ENCODE results near the gene TBC1D1. TPM values are rescaled to one million over a fixed set of nuclear protein-coding genes. Genes with fewer than 3 reads are reported as not detected.

Gene TBC1D1
- polyA plus RNA-seq, 1 experiment = 50.7 TPM

DNA sequence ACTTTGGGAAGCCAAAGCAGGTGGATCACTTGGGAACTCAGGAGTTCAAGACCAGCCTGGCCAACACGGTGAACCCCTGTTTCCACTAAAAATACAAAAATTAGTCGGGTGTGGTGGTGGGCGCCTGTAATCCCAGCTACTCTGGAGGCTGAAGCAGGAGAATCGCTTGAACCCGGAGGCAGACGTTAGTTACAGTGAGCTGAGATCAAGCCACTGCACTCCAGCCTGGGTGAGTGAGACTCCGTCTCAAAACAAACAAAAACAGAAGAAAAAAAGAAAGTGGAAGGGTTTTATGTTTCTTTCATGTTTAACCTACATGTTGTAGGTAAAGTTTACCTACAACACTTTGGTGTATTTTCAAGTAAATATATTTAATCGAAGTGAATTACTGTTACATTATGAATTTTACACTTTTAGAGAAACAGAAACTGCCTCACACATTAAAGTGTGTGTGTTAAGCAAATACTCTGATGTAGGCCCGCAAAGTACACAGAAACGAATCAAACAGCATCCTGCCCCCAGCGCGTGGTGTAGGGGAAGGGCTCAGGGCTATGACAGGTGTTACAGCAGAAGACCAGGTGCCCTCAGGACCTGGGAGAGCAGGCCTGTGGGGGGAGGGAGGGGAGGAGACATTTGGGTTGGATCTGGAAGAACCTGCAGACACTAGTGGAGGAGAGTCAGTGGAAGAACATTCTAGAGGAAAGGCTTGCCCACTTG is 108.3 kb downstream of the TBC1D1 start:
- no peak for DNase-seq (ENCODE audit: low read depth, low spot score)
- CTCF ChIA-PET = no interaction called here
- H3K27ac ChIP-seq (ENCODE audit: low read depth, low read length) = no peak overlapping the region
- no peaks in the 10 kb centered on the region for H3K27me3 ChIP-seq (ENCODE audit: control insufficient read depth, insufficient read depth, low read length)
- H3K9me3 ChIP-seq (ENCODE audit: control insufficient read depth, insufficient read depth, low read length) = no peaks in the 10 kb centered on the region
- H3K4me3 ChIP-seq (ENCODE audit: low read depth, low read length) = no peak overlapping the region
- TF ChIP-seq, protein P1, sequence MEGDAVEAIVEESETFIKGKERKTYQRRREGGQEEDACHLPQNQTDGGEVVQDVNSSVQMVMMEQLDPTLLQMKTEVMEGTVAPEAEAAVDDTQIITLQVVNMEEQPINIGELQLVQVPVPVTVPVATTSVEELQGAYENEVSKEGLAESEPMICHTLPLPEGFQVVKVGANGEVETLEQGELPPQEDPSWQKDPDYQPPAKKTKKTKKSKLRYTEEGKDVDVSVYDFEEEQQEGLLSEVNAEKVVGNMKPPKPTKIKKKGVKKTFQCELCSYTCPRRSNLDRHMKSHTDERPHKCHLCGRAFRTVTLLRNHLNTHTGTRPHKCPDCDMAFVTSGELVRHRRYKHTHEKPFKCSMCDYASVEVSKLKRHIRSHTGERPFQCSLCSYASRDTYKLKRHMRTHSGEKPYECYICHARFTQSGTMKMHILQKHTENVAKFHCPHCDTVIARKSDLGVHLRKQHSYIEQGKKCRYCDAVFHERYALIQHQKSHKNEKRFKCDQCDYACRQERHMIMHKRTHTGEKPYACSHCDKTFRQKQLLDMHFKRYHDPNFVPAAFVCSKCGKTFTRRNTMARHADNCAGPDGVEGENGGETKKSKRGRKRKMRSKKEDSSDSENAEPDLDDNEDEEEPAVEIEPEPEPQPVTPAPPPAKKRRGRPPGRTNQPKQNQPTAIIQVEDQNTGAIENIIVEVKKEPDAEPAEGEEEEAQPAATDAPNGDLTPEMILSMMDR (IDR thresholded peaks at IDR 0.05; ENCODE audit: low read depth, low read length) = no peak
- POLR2A ChIA-PET = no interaction called here

DNA sequence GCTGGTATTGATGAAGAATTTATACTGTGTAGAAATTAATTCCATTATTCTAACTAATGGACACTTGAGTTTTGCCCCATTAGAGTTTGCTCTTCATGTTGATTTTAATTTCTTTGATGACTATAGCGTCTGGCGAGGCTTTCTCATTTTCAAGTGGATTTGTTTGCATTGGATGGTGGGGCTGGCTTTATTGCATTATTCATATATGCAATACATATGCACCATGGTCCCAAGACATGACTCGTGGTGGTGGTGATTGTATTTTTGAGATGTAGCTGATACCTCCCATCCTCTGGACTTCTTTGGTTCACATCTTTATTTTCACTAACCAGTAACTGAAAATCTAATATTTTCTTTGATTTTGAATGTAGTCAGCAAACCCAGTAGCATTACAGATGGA is 109.1 kb downstream of the TBC1D1 start:
- H3K4me3 ChIP-seq (ENCODE audit: low read depth, low read length) = no peak overlapping the region
- no peak overlapping the region for H3K27ac ChIP-seq (ENCODE audit: low read depth, low read length)
- no peak for DNase-seq (ENCODE audit: low read depth, low spot score)
- ChIA-PET POLR2A (no interaction called here), CTCF (no interaction called here)
- TF ChIP-seq, protein P1 (IDR thresholded peaks at IDR 0.05; ENCODE audit: low read depth, low read length) = no peak
- H3K27me3 ChIP-seq (ENCODE audit: control insufficient read depth, insufficient read depth, low read length) = no peaks in the 10 kb centered on the region
- H3K9me3 ChIP-seq (ENCODE audit: control insufficient read depth, insufficient read depth, low read length) = no peaks in the 10 kb centered on the region

DNA sequence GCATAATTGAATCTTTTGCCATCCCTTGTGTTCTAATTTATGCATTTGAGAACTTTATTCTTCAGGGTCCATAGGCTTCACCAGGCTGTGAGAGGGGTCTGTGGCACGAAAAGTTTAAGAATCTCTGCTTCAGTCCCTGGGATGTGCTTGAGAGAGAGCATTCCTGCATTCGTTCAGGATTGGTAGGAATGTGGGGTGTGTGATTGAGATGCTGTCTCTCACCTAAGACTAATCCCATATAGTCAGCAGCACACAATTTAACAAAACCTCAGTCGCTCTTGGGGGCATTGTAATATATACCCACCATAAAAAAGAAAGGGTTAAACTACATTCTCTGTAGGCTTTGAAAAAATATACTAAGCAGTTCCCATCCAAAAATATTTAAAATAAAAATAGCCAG is 111.0 kb downstream of the TBC1D1 start:
- Histone ChIP-seq H3K9me3 (ENCODE audit: control insufficient read depth, insufficient read depth, low read length) (no peaks in the 10 kb centered on the region), H3K4me3 (ENCODE audit: low read depth, low read length) (no peak overlapping the region), H3K27me3 (ENCODE audit: control insufficient read depth, insufficient read depth, low read length) (no peaks in the 10 kb centered on the region), H3K27ac (ENCODE audit: low read depth, low read length) (no peak overlapping the region)
- no peak for DNase-seq (ENCODE audit: low read depth, low spot score)
- TF ChIP-seq, protein P1 (IDR thresholded peaks at IDR 0.05; ENCODE audit: low read depth, low read length) = no peak
- ChIA-PET POLR2A (interaction anchor here (0.8 kb wide), 1 partner anchor 11 kb away, joined by 3 read pairs; no protein-coding TSS in a partner anchor), CTCF (no interaction called here)

DNA sequence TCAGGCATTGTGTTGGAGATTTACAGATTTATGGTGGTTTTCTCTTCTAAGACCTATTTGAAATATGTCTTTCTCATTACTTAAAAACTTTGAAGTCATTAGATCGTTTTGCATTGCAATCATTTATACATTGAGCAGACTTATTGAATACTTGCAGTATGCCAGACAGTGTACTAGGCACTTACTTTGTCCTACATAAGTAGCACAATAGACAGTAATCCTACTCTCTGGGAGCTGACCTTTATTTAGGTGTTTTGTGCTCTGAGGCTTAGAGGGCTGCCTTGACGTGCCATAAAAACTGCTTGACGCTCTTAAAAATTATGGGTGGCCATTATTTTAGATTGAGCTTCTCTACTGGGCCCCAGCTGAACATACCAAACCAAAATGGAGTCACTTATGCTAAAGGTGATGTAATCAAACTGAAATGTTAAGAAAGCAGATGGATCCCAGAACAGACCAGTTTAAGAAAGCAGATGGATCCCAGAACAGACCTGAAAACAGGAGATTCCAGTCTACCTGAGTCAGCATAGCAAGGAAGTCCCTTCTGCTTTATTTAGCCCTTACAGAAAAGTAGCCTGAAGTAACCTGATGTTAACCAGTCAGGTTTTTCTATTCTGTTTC is 111.7 kb downstream of the TBC1D1 start:
- no peak for DNase-seq (ENCODE audit: low read depth, low spot score)
- H3K9me3 ChIP-seq (ENCODE audit: control insufficient read depth, insufficient read depth, low read length) = no peaks in the 10 kb centered on the region
- H3K4me3 ChIP-seq (ENCODE audit: low read depth, low read length) = no peak overlapping the region
- POLR2A ChIA-PET = interaction anchor here (0.8 kb wide), 1 partner anchor 12 kb away, joined by 3 read pairs; no protein-coding TSS in a partner anchor
- no peaks in the 10 kb centered on the region for H3K27me3 ChIP-seq (ENCODE audit: control insufficient read depth, insufficient read depth, low read length)
- TF ChIP-seq, protein P1 (IDR thresholded peaks at IDR 0.05; ENCODE audit: low read depth, low read length) = no peak
- H3K27ac ChIP-seq (ENCODE audit: low read depth, low read length) = no peak overlapping the region
- CTCF ChIA-PET = interaction anchor here (0.9 kb wide), 1 partner anchor 32 kb away, joined by 6 read pairs; no protein-coding TSS in a partner anchor

DNA sequence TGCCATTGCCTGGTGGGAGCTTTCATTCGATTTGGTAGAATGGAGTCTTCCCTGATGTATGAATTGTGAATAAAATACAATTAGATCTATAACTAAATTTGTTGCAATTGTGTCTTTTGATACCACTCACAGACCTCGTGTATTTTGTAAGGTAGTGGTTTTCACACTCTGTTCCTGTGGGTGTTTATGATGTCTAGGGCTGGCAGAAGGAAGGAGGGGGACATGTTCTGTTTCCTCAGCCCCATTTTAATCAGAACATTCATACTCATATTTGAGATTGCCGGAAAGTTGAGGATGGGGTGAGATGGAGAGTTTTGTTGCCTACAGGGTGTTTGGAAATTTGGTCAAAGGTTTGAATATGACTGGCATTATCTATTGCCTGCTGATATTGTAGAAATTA is 112.2 kb downstream of the TBC1D1 start:
- TF ChIP-seq, protein P1 (IDR thresholded peaks at IDR 0.05; ENCODE audit: low read depth, low read length) = no peak
- Histone ChIP-seq H3K4me3 (ENCODE audit: low read depth, low read length) (no peak overlapping the region), H3K27ac (ENCODE audit: low read depth, low read length) (no peak overlapping the region), H3K9me3 (ENCODE audit: control insufficient read depth, insufficient read depth, low read length) (no peaks in the 10 kb centered on the region), H3K27me3 (ENCODE audit: control insufficient read depth, insufficient read depth, low read length) (no peaks in the 10 kb centered on the region)
- ChIA-PET POLR2A (interaction anchor here (0.8 kb wide), 1 partner anchor 13 kb away, joined by 3 read pairs; no protein-coding TSS in a partner anchor), CTCF (interaction anchor here (0.9 kb wide), 1 partner anchor 33 kb away, joined by 6 read pairs; no protein-coding TSS in a partner anchor)
- DNase-seq (ENCODE audit: low read depth, low spot score) = no peak

All from AG04450 (cell line).